Smooth muscle cell (in vitro differentiated cells): ENCODE data around the gene SLC17A4. TPM values are rescaled to one million over a fixed set of nuclear protein-coding genes. Genes with fewer than 3 reads are reported as not detected.
"Not testable (repeated sequence)": the region's sequence is repeated elsewhere in the genome, so short reads cannot be mapped to it uniquely, and the experiment has no call there.

Source experiments
- DNase-seq: peaks from one replicate; lab custom pipeline; 2025; ENCODE audit not compliant: unreplicated experiment; lab: John Stamatoyannopoulos, UW
- H2AFZ ChIP-seq: fragments of 200-600 bp; sonication (generic); 2 replicates; pipeline ENCODE4 v1.6.0; 2016; ENCODE audit warnings: antibody characterized with exemption, low read depth, mild to moderate bottlenecking
- H3F3A ChIP-seq: fragments of 200-600 bp; sonication (generic); 2 replicates; pipeline ENCODE4 v1.6.0; 2017; ENCODE audit warnings: antibody characterized with exemption, low read depth
- H3K27ac ChIP-seq: fragments of 200-600 bp; sonication (generic); 2 replicates; pipeline ENCODE4 v1.5.1; 2016; ENCODE audit warnings: low read depth, mild to moderate bottlenecking
- H3K27me3 ChIP-seq: fragments of 200-600 bp; sonication (generic); 2 replicates; pipeline ENCODE4 v1.6.1; 2016; ENCODE audit warnings: low read depth, mild to moderate bottlenecking
- H3K36me3 ChIP-seq: fragments of 200-600 bp; sonication (generic); 2 replicates; pipeline ENCODE4 v1.5.1; 2016; ENCODE audit warnings: low read depth
- H3K4me1 ChIP-seq: fragments of 200-600 bp; sonication (generic); 2 replicates; pipeline ENCODE4 v1.5.1; 2016; ENCODE audit warnings: low read depth
- H3K4me2 ChIP-seq: fragments of 200-600 bp; sonication (generic); 2 replicates; pipeline ENCODE4 v1.6.0; 2016; ENCODE audit warnings: mild to moderate bottlenecking
- H3K4me3 ChIP-seq: fragments of 200-600 bp; sonication (generic); 2 replicates; pipeline ENCODE4 v1.5.1; 2016; ENCODE audit warnings: mild to moderate bottlenecking
- H3K79me2 ChIP-seq: fragments of 200-600 bp; sonication (generic); 2 replicates; pipeline ENCODE4 v1.6.0; 2016; ENCODE audit warnings: low read depth, mild to moderate bottlenecking
- H3K9ac ChIP-seq: fragments of 200-600 bp; sonication (generic); 2 replicates; pipeline ENCODE4 v1.6.0; 2016; ENCODE audit warnings: low read depth
- H3K9me3 ChIP-seq: fragments of 200-600 bp; sonication (generic); replicated peaks from 2 replicates; pipeline ENCODE4 v1.5.1; 2016; ENCODE audit warnings: low read depth
- H4K20me1 ChIP-seq: fragments of 200-600 bp; sonication (generic); 2 replicates; pipeline ENCODE4 v1.6.0; 2016; ENCODE audit warnings: low read depth
- WGBS: methylation state at CpG from one replicate; pipeline ENCODE4 v1.1.7; 2016; ENCODE audit warnings: low lambda C conversion rate; 5-methylcytosine and 5-hydroxymethylcytosine counted together
- polyA plus RNA-seq: library from polyadenylated mRNA; unstranded; fragments of >200 nt; fragmentation: Nextera tagmentation; extraction: Ambion mirVana; gene quantifications from 2 replicates; pipeline ENCODE4 v1.2.1, GENCODE V29; 2016
- total RNA-seq: library from RNA; depleted of rRNA; stranded (reverse); fragments of >200 nt; gene quantifications from 2 replicates; pipeline ENCODE4 v1.2.3, GENCODE V29; 2014
- TF ChIP-seq, protein P1 (sequence below): fragments of 200-600 bp; sonication (generic); IDR thresholded peaks from 2 replicates; pipeline ENCODE4 v1.5.1; 2017; ENCODE audit warnings: borderline replicate concordance, mild to moderate bottlenecking, antibody characterized with exemption; ENCODE audit not compliant: insufficient read depth, poor library complexity, severe bottlenecking

SLC17A4 gene
- total and polyA plus RNA-seq, 2 experiments from 2014 or later, result not detected

DNA sequence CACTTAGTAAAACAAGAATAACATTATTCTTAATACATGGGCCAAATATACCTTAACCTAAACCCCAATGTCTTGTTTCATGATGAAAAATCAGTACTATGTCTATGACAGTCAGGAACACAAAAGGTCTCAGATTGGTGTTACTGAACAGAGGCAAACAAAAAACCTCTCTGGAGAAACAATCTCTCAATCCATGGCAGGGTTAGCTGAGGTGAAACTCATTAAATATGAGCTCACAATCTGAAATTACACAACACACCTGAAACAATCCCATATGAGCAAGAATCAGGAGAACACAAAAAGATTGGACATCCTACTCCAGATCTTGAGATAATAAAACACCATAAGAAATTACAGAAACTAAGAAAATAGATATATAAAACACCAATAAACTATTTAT, 6.5 kb upstream of the SLC17A4 start:
- Histone ChIP-seq H3K4me1 (no peaks in the 10 kb centered on the region), H3K9me3 (no peaks in the 10 kb centered on the region), H3K79me2 (no peaks in the 10 kb centered on the region), H3F3A (no peaks in the 10 kb centered on the region), H3K9ac (no peak overlapping the region), H3K27ac (no peak overlapping the region), H3K4me2 (no peak overlapping the region), H3K4me3 (no peak overlapping the region), H3K27me3 (no peaks in the 10 kb centered on the region), H3K36me3 (no peaks in the 10 kb centered on the region), H2AFZ (no peak overlapping the region), H4K20me1 (no peaks in the 10 kb centered on the region)
- TF ChIP-seq, protein P1, sequence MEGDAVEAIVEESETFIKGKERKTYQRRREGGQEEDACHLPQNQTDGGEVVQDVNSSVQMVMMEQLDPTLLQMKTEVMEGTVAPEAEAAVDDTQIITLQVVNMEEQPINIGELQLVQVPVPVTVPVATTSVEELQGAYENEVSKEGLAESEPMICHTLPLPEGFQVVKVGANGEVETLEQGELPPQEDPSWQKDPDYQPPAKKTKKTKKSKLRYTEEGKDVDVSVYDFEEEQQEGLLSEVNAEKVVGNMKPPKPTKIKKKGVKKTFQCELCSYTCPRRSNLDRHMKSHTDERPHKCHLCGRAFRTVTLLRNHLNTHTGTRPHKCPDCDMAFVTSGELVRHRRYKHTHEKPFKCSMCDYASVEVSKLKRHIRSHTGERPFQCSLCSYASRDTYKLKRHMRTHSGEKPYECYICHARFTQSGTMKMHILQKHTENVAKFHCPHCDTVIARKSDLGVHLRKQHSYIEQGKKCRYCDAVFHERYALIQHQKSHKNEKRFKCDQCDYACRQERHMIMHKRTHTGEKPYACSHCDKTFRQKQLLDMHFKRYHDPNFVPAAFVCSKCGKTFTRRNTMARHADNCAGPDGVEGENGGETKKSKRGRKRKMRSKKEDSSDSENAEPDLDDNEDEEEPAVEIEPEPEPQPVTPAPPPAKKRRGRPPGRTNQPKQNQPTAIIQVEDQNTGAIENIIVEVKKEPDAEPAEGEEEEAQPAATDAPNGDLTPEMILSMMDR, result no peak
- no peak for DNase-seq

DNA sequence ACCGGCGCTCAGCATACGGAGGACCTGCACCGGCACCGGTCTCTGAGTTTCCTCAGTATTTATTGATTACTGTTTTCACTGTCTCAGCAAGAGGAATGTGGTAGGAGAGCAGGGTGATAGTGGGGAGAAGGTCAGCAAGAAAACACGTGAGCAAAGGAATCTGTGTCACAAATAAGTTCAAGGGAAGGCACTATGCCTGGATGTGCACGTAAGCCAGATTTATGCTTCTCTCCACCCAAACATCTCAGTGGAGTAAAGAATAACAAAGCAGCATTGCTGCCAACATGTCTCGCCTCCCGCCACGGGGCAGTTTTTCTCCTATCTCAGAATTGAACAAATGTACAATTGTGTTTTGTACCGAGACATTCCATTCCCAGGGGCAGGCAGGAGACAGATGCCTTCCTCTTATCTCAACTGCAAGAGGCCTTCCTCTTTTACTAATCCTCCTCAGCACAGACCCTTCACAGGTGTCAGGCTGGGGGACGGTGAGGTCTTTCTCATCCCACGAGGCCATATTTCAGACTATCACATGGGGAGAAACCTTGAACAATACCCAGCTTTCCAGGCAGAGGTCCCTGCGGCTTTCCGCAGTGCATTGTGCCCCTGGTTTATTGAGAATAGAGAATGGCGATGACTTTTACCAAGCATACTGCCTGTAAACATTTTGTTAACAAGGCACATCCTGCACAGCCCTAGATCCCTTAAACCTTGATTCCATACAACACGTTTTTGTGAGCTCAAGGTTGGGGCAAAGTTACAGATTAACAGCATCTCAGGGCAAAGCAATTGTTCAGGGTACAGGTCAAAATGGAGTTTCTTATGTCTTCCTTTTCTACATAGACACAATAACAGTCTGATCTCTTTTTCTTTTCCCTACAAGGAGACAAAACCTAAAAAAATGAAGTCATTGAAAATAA, 5.7 kb upstream of the SLC17A4 start:
- DNase-seq, H3K4me1 ChIP-seq, H4K20me1 ChIP-seq, H3K36me3 ChIP-seq, H2AFZ ChIP-seq, H3K9me3 ChIP-seq, H3K79me2 ChIP-seq, H3F3A ChIP-seq, H3K27ac ChIP-seq, H3K27me3 ChIP-seq, H3K4me2 ChIP-seq, H3K4me3 ChIP-seq, H3K9ac ChIP-seq: not testable (repeated sequence)
- 77% methylated on average over 17 of the region's 17 CpGs for WGBS

DNA sequence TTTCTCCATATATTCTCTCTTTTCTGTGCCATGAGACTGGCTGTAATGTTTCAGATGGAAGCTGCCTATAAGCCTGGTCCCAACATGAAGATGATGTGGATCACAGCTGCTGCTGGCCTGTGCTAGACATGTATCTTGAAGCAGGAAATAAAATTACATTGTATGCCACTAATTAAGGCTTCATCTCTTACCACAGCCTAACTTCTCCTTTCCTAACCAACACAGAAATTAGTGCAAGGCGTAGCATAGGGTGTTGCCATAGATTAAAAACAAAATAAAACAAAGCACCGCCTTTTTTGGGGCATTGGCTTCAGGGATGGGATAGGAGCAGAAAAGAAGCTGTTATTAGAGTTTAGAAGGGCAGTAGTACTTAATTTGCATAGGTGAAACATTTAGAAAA, 4.7 kb upstream of the SLC17A4 start:
- Histone ChIP-seq H3K4me2 (no peak overlapping the region), H3K4me3 (no peak overlapping the region), H3K36me3 (no peaks in the 10 kb centered on the region), H3K9ac (no peak overlapping the region), H3K79me2 (no peaks in the 10 kb centered on the region), H3F3A (no peaks in the 10 kb centered on the region), H4K20me1 (no peaks in the 10 kb centered on the region), H3K27ac (no peak overlapping the region), H3K4me1 (no peaks in the 10 kb centered on the region), H3K9me3 (no peaks in the 10 kb centered on the region), H2AFZ (no peak overlapping the region), H3K27me3 (no peaks in the 10 kb centered on the region)
- WGBS, result 75% methylated on average over 2 of the region's 2 CpGs
- TF ChIP-seq, protein P1, result no peak
- no peak for DNase-seq

DNA sequence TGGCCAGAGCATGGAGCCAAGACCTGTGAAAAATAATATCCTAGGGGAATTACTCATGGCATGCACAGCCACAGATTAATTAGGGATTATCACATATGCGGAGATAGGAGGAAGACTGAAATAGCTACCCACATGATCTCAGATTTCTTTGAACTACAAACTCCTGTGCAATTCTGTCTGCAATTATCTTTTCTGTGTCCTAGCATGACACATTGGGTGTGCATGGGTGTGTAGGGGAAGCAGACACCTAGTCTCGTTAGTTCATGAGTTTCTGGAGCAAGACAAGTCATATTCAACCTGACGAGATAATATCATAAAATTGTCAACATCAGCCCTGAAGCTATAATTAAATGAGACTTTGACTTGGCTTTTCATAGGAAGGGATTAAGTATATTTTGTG, 3.6 kb upstream of the SLC17A4 start:
- no peak overlapping the region for H3K4me2 ChIP-seq
- no peak overlapping the region for H2AFZ ChIP-seq
- no peak overlapping the region for H3K9ac ChIP-seq
- H3K9me3 ChIP-seq, result no peaks in the 10 kb centered on the region
- no peaks in the 10 kb centered on the region for H3F3A ChIP-seq
- H3K27ac ChIP-seq, result no peak overlapping the region
- no peaks in the 10 kb centered on the region for H3K79me2 ChIP-seq
- TF ChIP-seq, protein P1, result no peak
- DNase-seq, result no peak
- H3K27me3 ChIP-seq, result no peaks in the 10 kb centered on the region
- H3K36me3 ChIP-seq, result no peaks in the 10 kb centered on the region
- 55% methylated on average over 3 of the region's 3 CpGs for WGBS
- H3K4me3 ChIP-seq, result no peak overlapping the region
- H3K4me1 ChIP-seq, result no peaks in the 10 kb centered on the region
- no peaks in the 10 kb centered on the region for H4K20me1 ChIP-seq
